A673 (cell line): ENCODE data around the gene RALA.
"Not testable (repeated sequence)": the region's sequence is repeated elsewhere in the genome, so short reads cannot be mapped to it uniquely, and the experiment has no call there.

Experiments used
- EZH2 ChIP-seq: fragments of 200-600 bp; sonication (generic); IDR thresholded peaks from 2 replicates; pipeline ENCODE4 v1.6.1; 2017; ENCODE audit warnings: borderline replicate concordance, low read depth, mild to moderate bottlenecking, mixed read lengths, antibody characterized with exemption, low read length; ENCODE audit not compliant: poor library complexity, severe bottlenecking
- TF ChIP-seq, protein P1 (sequence below): fragments of 300-800, 200-600 bp; sonication (generic); conservative IDR thresholded peaks from 2 replicates; pipeline ENCODE4 v1.5.1; 2017; ENCODE audit warnings: low read depth, mild to moderate bottlenecking, antibody characterized with exemption, low read length, moderate library complexity, mixed read lengths

DNA sequence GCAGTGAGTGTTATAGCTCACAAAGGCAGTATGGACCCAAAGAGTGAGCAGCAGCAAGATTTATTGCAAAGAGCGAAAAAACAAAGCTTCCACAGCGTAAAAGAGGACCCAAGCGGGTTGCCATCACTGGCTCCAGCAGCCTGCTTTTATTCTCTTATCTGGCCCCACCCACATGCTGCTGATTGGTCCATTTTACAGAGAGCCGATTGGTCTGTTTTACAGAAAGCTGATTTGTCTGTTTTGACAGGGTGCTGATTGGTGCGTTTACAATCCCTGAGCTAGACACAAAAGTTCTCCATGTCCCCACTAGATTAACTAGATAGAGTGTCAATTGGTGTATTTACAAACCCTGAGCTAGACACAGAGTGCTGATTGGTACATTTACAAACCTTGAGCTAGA is 129.9 kb downstream of the RALA start:
- TF ChIP-seq, protein P1, sequence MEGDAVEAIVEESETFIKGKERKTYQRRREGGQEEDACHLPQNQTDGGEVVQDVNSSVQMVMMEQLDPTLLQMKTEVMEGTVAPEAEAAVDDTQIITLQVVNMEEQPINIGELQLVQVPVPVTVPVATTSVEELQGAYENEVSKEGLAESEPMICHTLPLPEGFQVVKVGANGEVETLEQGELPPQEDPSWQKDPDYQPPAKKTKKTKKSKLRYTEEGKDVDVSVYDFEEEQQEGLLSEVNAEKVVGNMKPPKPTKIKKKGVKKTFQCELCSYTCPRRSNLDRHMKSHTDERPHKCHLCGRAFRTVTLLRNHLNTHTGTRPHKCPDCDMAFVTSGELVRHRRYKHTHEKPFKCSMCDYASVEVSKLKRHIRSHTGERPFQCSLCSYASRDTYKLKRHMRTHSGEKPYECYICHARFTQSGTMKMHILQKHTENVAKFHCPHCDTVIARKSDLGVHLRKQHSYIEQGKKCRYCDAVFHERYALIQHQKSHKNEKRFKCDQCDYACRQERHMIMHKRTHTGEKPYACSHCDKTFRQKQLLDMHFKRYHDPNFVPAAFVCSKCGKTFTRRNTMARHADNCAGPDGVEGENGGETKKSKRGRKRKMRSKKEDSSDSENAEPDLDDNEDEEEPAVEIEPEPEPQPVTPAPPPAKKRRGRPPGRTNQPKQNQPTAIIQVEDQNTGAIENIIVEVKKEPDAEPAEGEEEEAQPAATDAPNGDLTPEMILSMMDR = not testable (repeated sequence)
- not testable (repeated sequence) for TF ChIP-seq EZH2
